ENCODE data around the gene NELFA. TPM values are rescaled to one million over a fixed set of nuclear protein-coding genes. Genes with fewer than 3 reads are reported as not detected.

The NELFA gene
- total and polyA plus RNA-seq, 4 donors = 17.8 to 33.6 (median 24.7) TPM

GRCh38 chr4:1983846-1984405 is 24.8 kb downstream of the NELFA start:
- peaks cover 0 to 3% (median 0%) of the 10 kb centered on the region in 5 donors for H3K4me1 ChIP-seq (ENCODE audit: control insufficient read depth in 5 of 5, insufficient read depth in 5 of 5, low read length in 5 of 5)
- no peaks in the 10 kb centered on the region for H3K27me3 ChIP-seq (ENCODE audit: control insufficient read depth in 3 of 3, insufficient read depth in 3 of 3, low read length in 2 of 3)
- no peak for TF ChIP-seq CTCF (IDR thresholded peaks at IDR 0.05; ENCODE audit: control extremely low read depth, extremely low read depth)
- DNase-seq (peak in 1 of 3 donors; percentile 37), ATAC-seq (ENCODE audit: insufficient read depth, low FRiP score) (no peak)
- peaks cover 11 to 80% (median 36%) of the 10 kb centered on the region in 4 donors for H3K36me3 ChIP-seq (ENCODE audit: control insufficient read depth in 4 of 4, insufficient read depth in 4 of 4, low read length in 4 of 4)
- no peak overlapping the region for H3K9ac ChIP-seq (ENCODE audit: insufficient read depth in 1 of 2, low read length in 2 of 2)
- WGBS, 2 donors = 91 to 93% methylated on average over 15 to 21 of the region's 21 CpGs
- no peaks in the 10 kb centered on the region for H3K9me3 ChIP-seq (ENCODE audit: control insufficient read depth in 4 of 4, insufficient read depth in 3 of 4, low read length in 3 of 4)
- no peak overlapping the region for H3K4me3 ChIP-seq
- no peak overlapping the region for H3K27ac ChIP-seq (ENCODE audit: low read depth in 1 of 2, low read length in 1 of 2)

GRCh38 chr4:1983053-1983845 is 25.5 kb downstream of the NELFA start:
- ATAC-seq (ENCODE audit: insufficient read depth, low FRiP score) (no peak), DNase-seq (no peak)
- H3K27ac ChIP-seq (ENCODE audit: low read depth in 1 of 2, low read length in 1 of 2) = no peak overlapping the region
- H3K9me3 ChIP-seq (ENCODE audit: control insufficient read depth in 4 of 4, insufficient read depth in 3 of 4, low read length in 3 of 4) = no peaks in the 10 kb centered on the region
- H3K36me3 ChIP-seq (ENCODE audit: control insufficient read depth in 4 of 4, insufficient read depth in 4 of 4, low read length in 4 of 4) = peaks cover 16 to 85% (median 41%) of the 10 kb centered on the region in 4 donors
- WGBS, 2 donors = 94 to 96% methylated on average over 34 of the region's 34 CpGs
- no peak overlapping the region for H3K9ac ChIP-seq (ENCODE audit: insufficient read depth in 1 of 2, low read length in 2 of 2)
- no peak for TF ChIP-seq CTCF (IDR thresholded peaks at IDR 0.05; ENCODE audit: control extremely low read depth, extremely low read depth)
- H3K27me3 ChIP-seq (ENCODE audit: control insufficient read depth in 3 of 3, insufficient read depth in 3 of 3, low read length in 2 of 3) = no peaks in the 10 kb centered on the region
- H3K4me1 ChIP-seq (ENCODE audit: control insufficient read depth in 5 of 5, insufficient read depth in 5 of 5, low read length in 5 of 5) = peaks cover 0 to 3% (median 0%) of the 10 kb centered on the region in 5 donors
- no peak overlapping the region for H3K4me3 ChIP-seq

GRCh38 chr4:1982124-1983052 is 26.4 kb downstream of the NELFA start:
- Histone ChIP-seq H3K36me3 (ENCODE audit: control insufficient read depth in 4 of 4, insufficient read depth in 4 of 4, low read length in 4 of 4) (peaks cover 20 to 81% (median 39%) of the 10 kb centered on the region in 4 donors), H3K27ac (ENCODE audit: low read depth in 1 of 2, low read length in 1 of 2) (no peak overlapping the region), H3K4me3 (no peak overlapping the region), H3K27me3 (ENCODE audit: control insufficient read depth in 3 of 3, insufficient read depth in 3 of 3, low read length in 2 of 3) (no peaks in the 10 kb centered on the region), H3K9ac (ENCODE audit: insufficient read depth in 1 of 2, low read length in 2 of 2) (no peak overlapping the region), H3K9me3 (ENCODE audit: control insufficient read depth in 4 of 4, insufficient read depth in 3 of 4, low read length in 3 of 4) (no peaks in the 10 kb centered on the region), H3K4me1 (ENCODE audit: control insufficient read depth in 5 of 5, insufficient read depth in 5 of 5, low read length in 5 of 5) (peaks cover 0 to 3% (median 0%) of the 10 kb centered on the region in 5 donors)
- DNase-seq (no peak), ATAC-seq (ENCODE audit: insufficient read depth, low FRiP score) (no peak)
- WGBS, 2 donors = 89 to 91% methylated on average over 16 of the region's 16 CpGs
- TF ChIP-seq CTCF (IDR thresholded peaks at IDR 0.05; ENCODE audit: control extremely low read depth, extremely low read depth) = no peak
